PC-9 (cell line): ENCODE data around the gene VPS13D. TPM values are rescaled to one million over a fixed set of nuclear protein-coding genes. Genes with fewer than 3 reads are reported as not detected.
"Not testable (repeated sequence)": the region's sequence is repeated elsewhere in the genome, so short reads cannot be mapped to it uniquely, and the experiment has no call there.

Source experiments
- BruUV-seq: library from RNA; stranded (reverse); fragments of 400-500 nt; replicated peaks from 2 replicates; lab custom pipeline; 2021; lab: Mats Ljungman, UMichigan
- CTCF ChIA-PET: fragments of 300-600 bp; sonication (Branson Sonifier 250); formaldehyde crosslinking; loops from one replicate; lab custom pipeline; 2022; ENCODE audit warnings: antibody characterized with exemption; lab: Charles Lee
- POLR2A ChIA-PET: fragments of 300-600 bp; sonication (Branson Sonifier 250); formaldehyde crosslinking; loops from one replicate; lab custom pipeline; 2022; ENCODE audit warnings: antibody characterized with exemption; ENCODE audit not compliant: unreplicated experiment; lab: Charles Lee
- DNase-seq, 2 experiments: peaks; one replicate each; pipeline versions ENCODE4 v3.0.0 to v3.0.0-alpha.2; 2015 to 2022; ENCODE audit warnings: mixed read lengths in 1 of 2
- H2AFZ ChIP-seq: fragments of 200-600 bp; sonication (generic); 2 replicates; pipeline ENCODE4 v1.8.1; 2017; ENCODE audit warnings: antibody characterized with exemption
- H3F3A ChIP-seq: fragments of 200-600 bp; sonication (generic); 2 replicates; pipeline ENCODE4 v1.8.1; 2017; ENCODE audit warnings: antibody characterized with exemption, mild to moderate bottlenecking, low read depth; ENCODE audit not compliant: insufficient read depth
- H3K27ac ChIP-seq: fragments of 200-600 bp; sonication (generic); 2 replicates; pipeline ENCODE4 v1.6.1; 2016; ENCODE audit warnings: mixed run types
- H3K27me3 ChIP-seq: fragments of 200-600 bp; sonication (generic); 2 replicates; pipeline ENCODE4 v1.6.1; 2016; ENCODE audit warnings: low read depth, mixed run types; ENCODE audit not compliant: insufficient read depth
- H3K36me3 ChIP-seq: fragments of 200-600 bp; sonication (generic); 2 replicates; pipeline ENCODE4 v1.6.1; 2016; ENCODE audit warnings: low read depth, mixed run types
- H3K4me1 ChIP-seq: fragments of 200-600 bp; sonication (generic); replicated peaks from 2 replicates; pipeline ENCODE4 v1.6.1; 2016; ENCODE audit warnings: mixed run types; ENCODE audit not compliant: insufficient read depth
- H3K4me2 ChIP-seq: fragments of 200-600 bp; sonication (generic); 2 replicates; pipeline ENCODE4 v1.6.1; 2017; ENCODE audit warnings: mixed run types
- H3K4me3 ChIP-seq: fragments of 200-600 bp; sonication (generic); 2 replicates; pipeline ENCODE4 v1.6.1; 2016; ENCODE audit warnings: mixed run types
- H3K79me2 ChIP-seq: fragments of 200-600 bp; sonication (generic); 2 replicates; pipeline ENCODE4 v1.6.1; 2017; ENCODE audit warnings: low read depth, mixed run types
- H3K9me2 ChIP-seq: fragments of 200-600 bp; sonication (generic); 2 replicates; pipeline ENCODE4 v1.8.1; 2017; ENCODE audit warnings: mild to moderate bottlenecking; ENCODE audit not compliant: insufficient read depth
- H3K9me3 ChIP-seq: fragments of 200-600 bp; sonication (generic); 2 replicates; pipeline ENCODE4 v1.8.1; 2016; ENCODE audit warnings: low read depth; ENCODE audit not compliant: insufficient read depth
- H4K20me1 ChIP-seq: fragments of 200-600 bp; sonication (generic); 2 replicates; pipeline ENCODE4 v1.8.1; 2017; ENCODE audit not compliant: insufficient read depth
- CTCF ChIP-seq: fragments of 200-600 bp; sonication (generic); conservative IDR thresholded peaks from 2 replicates; pipeline ENCODE4 v1.6.1; 2017; ENCODE audit warnings: mixed run types, antibody characterized with exemption, mild to moderate bottlenecking, moderate library complexity
- EZH2 ChIP-seq: fragments of 200-600 bp; sonication (generic); IDR thresholded peaks from 2 replicates; pipeline ENCODE4 v1.8.0; 2017; ENCODE audit warnings: antibody characterized with exemption, low read depth
- intact Hi-C: fragments of 100-400 bp; cut with micrococcal nuclease; formaldehyde crosslinking; loops from one replicate; pipeline ENCODE4 v1.10.0; 2022; ENCODE audit not compliant: unreplicated experiment
- total RNA-seq: library from RNA; stranded (reverse); gene quantifications from 2 replicates; pipeline ENCODE4 v1.2.3, GENCODE V29; 2021

Gene VPS13D
- total RNA-seq, 1 experiment from 2014 or later: 36.2 TPM

GRCh38 chr1:12518931-12519692, 289.3 kb downstream of the VPS13D start:
- H3K9me2 ChIP-seq: no peaks in the 10 kb centered on the region
- no TSS peak for BruUV-seq
- no peaks in the 10 kb centered on the region for H3K79me2 ChIP-seq
- H3K27me3 ChIP-seq: no peaks in the 10 kb centered on the region
- H3K36me3 ChIP-seq: no peaks in the 10 kb centered on the region
- no peaks in the 10 kb centered on the region for H3K4me1 ChIP-seq
- no peak for DNase-seq
- no peak overlapping the region for H3K27ac ChIP-seq
- CTCF ChIA-PET: no interaction called here
- TF ChIP-seq EZH2 (no peak), CTCF (no peak)
- intact Hi-C loops: no loop called here
- H3K9me3 ChIP-seq: no peaks in the 10 kb centered on the region
- H3F3A ChIP-seq: no peaks in the 10 kb centered on the region
- H2AFZ ChIP-seq: no peak overlapping the region
- H4K20me1 ChIP-seq: no peaks in the 10 kb centered on the region
- no peak overlapping the region for H3K4me3 ChIP-seq
- no peak overlapping the region for H3K4me2 ChIP-seq
- POLR2A ChIA-PET: no interaction called here

- Histone ChIP-seq H4K20me1 (no peaks in the 10 kb centered on the region), H3K27me3 (no peaks in the 10 kb centered on the region), H3K4me3 (no peak overlapping the region), H3K9me3 (no peaks in the 10 kb centered on the region), H3K4me2 (no peak overlapping the region), H3F3A (no peaks in the 10 kb centered on the region), H3K36me3 (no peaks in the 10 kb centered on the region), H3K9me2 (no peaks in the 10 kb centered on the region), H2AFZ (no peak overlapping the region), H3K4me1 (no peaks in the 10 kb centered on the region), H3K27ac (no peak overlapping the region), H3K79me2 (no peaks in the 10 kb centered on the region)
- DNase-seq: no peak
- TF ChIP-seq CTCF (no peak), EZH2 (no peak)
- no TSS peak for BruUV-seq
- intact Hi-C loops: no loop called here
- ChIA-PET CTCF (no interaction called here), POLR2A (no interaction called here)
Measured at GRCh38 chr1:12519693-12520364, 290.0 kb downstream of the VPS13D start.

- Histone ChIP-seq H3K9me2 (no peaks in the 10 kb centered on the region), H2AFZ (no peak overlapping the region), H3K4me3 (no peak overlapping the region), H3K4me2 (no peak overlapping the region), H3K4me1 (peaks cover 12% of the 10 kb centered on the region), H3K27ac (no peak overlapping the region), H3K36me3 (no peaks in the 10 kb centered on the region), H3F3A (peaks cover 5% of the 10 kb centered on the region; the same call in 1 of the 2 replicates), H3K79me2 (no peaks in the 10 kb centered on the region), H3K9me3 (no peaks in the 10 kb centered on the region), H4K20me1 (no peaks in the 10 kb centered on the region), H3K27me3 (no peaks in the 10 kb centered on the region)
- CTCF ChIA-PET: no interaction called here
- intact Hi-C loops: no loop called here
- DNase-seq: no peak
- no TSS peak for BruUV-seq
- POLR2A ChIA-PET: no interaction called here
- TF ChIP-seq EZH2 (no peak), CTCF (no peak)
Measured at GRCh38 chr1:12521096-12521495, 291.3 kb downstream of the VPS13D start.

- H3K79me2 ChIP-seq, H3K27me3 ChIP-seq, intact Hi-C loops, BruUV-seq, H4K20me1 ChIP-seq, POLR2A ChIA-PET, H3K27ac ChIP-seq, H3K4me3 ChIP-seq, H3K9me2 ChIP-seq, H3K36me3 ChIP-seq, H3F3A ChIP-seq, DNase-seq, H3K9me3 ChIP-seq, H2AFZ ChIP-seq, H3K4me2 ChIP-seq, CTCF ChIA-PET: not testable (repeated sequence)
- peaks cover 22% of the 10 kb centered on the region for H3K4me1 ChIP-seq
Measured at GRCh38 chr1:12522780-12523179, 292.9 kb downstream of the VPS13D start.
